Neural cell (in vitro differentiated cells): ENCODE results near the gene RCOR3.

Experiments used
- CTCF ChIP-seq: fragments of 450-650 bp; IDR thresholded peaks from 2 replicates; pipeline ENCODE4 v1.5.1; 2014; ENCODE audit warnings: antibody characterized with exemption, mild to moderate bottlenecking, moderate library complexity; ENCODE audit not compliant: poor library complexity, severe bottlenecking
- EP300 ChIP-seq: fragments of 450-650 bp; conservative IDR thresholded peaks from 2 replicates; pipeline ENCODE4 v1.6.1; 2014; ENCODE audit warnings: antibody characterized with exemption, mild to moderate bottlenecking, moderate library complexity; ENCODE audit not compliant: poor library complexity, severe bottlenecking
- EZH2 ChIP-seq: fragments of 200-600, 300-800 bp; shearing (Covaris generic), sonication (generic); IDR thresholded peaks from 2 replicates; pipeline ENCODE4 v1.6.1; 2014; ENCODE audit warnings: antibody characterized with exemption, low read length, borderline replicate concordance, mild to moderate bottlenecking; ENCODE audit not compliant: insufficient read depth, poor library complexity, severe bottlenecking
- RAD21 ChIP-seq: fragments of 450-650 bp; conservative IDR thresholded peaks from 2 replicates; pipeline ENCODE4 v1.6.1; 2014; ENCODE audit warnings: antibody characterized with exemption, mild to moderate bottlenecking, moderate library complexity
- REST ChIP-seq: IDR thresholded peaks from 2 replicates; pipeline ENCODE4 v1.6.1; 2012; ENCODE audit warnings: borderline replicate concordance
- TAF1 ChIP-seq: IDR thresholded peaks from 2 replicates; pipeline ENCODE4 v1.6.1; 2012; ENCODE audit warnings: low read depth

DNA sequence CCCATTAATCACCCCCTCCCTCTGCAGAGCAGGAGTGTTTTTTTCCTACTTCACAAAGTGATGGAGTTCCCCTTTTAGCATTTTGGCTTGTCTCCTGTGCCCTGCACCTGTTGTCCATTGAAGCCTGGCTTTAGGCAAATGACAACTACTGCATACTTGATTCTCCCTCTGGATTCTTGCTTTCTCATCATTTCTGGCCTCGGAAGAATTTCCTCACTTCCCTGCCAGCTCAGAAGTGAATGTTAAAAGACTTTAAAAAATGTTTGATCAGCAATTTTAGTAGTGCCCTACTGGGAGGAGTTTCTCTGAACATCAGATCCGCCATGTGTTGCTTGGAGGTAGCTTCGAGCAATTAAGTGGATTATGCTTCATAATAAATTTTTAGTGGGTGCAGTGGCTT, 28.1 kb downstream of the RCOR3 start:
- TF ChIP-seq CTCF (no peak), REST (no peak), RAD21 (no peak), EZH2 (no peak), EP300 (no peak), TAF1 (no peak)
